ENCODE results near the gene PP2D1.

DNA sequence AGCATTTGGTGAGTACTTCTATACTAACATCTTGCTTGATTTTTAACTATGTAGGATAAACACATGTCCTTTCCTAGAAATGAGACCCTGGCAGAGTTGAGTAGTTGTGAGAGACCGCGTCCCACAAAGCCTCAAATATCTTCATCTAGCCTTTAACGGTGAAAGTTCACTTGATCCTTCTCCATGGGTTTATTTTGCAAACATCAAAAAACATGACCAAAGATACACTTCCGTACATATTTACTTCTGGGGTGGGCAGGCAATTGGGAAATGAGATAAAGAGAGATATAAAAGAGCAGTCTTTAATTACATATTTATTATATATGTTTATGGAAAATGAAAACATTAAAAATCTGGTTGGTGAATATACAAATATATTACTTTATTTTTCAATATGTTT, 23.0 kb upstream of the PP2D1 start:
- TF ChIP-seq, protein P1, sequence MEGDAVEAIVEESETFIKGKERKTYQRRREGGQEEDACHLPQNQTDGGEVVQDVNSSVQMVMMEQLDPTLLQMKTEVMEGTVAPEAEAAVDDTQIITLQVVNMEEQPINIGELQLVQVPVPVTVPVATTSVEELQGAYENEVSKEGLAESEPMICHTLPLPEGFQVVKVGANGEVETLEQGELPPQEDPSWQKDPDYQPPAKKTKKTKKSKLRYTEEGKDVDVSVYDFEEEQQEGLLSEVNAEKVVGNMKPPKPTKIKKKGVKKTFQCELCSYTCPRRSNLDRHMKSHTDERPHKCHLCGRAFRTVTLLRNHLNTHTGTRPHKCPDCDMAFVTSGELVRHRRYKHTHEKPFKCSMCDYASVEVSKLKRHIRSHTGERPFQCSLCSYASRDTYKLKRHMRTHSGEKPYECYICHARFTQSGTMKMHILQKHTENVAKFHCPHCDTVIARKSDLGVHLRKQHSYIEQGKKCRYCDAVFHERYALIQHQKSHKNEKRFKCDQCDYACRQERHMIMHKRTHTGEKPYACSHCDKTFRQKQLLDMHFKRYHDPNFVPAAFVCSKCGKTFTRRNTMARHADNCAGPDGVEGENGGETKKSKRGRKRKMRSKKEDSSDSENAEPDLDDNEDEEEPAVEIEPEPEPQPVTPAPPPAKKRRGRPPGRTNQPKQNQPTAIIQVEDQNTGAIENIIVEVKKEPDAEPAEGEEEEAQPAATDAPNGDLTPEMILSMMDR (IDR thresholded peaks at IDR 0.05), result no peak
- TF ChIP-seq CHD2 (IDR thresholded peaks at IDR 0.05; ENCODE audit: low read length, partially characterized antibody) (no peak), POLR2A (IDR thresholded peaks at IDR 0.05; ENCODE audit: low read length) (no peak), CHD4 (IDR thresholded peaks at IDR 0.05; ENCODE audit: borderline replicate concordance) (no peak), HOXB5 (CRISPR knock-in tag; IDR thresholded peaks at IDR 0.05) (no peak), ZFP36 (IDR thresholded peaks at IDR 0.05; ENCODE audit: borderline replicate concordance, partially characterized antibody) (no peak), EP300 (IDR thresholded peaks at IDR 0.05) (no peak), JUNB (IDR thresholded peaks at IDR 0.05) (no peak), KDM1A (IDR thresholded peaks at IDR 0.05; ENCODE audit: low read depth) (no peak), NFE2L2 (conservative IDR thresholded peaks at IDR 0.05; ENCODE audit: low read length) (no peak), NR3C1 (IDR thresholded peaks at IDR 0.05) (no peak), REST (IDR thresholded peaks at IDR 0.05) (no peak)
- TF ChIP-seq, protein P2, sequence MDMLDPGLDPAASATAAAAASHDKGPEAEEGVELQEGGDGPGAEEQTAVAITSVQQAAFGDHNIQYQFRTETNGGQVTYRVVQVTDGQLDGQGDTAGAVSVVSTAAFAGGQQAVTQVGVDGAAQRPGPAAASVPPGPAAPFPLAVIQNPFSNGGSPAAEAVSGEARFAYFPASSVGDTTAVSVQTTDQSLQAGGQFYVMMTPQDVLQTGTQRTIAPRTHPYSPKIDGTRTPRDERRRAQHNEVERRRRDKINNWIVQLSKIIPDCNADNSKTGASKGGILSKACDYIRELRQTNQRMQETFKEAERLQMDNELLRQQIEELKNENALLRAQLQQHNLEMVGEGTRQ (IDR thresholded peaks at IDR 0.05), result no peak
